HepG2 (cell line): Measurements from ENCODE around the gene IQCC. TPM values are rescaled to one million over a fixed set of nuclear protein-coding genes. Genes with fewer than 3 reads are reported as not detected.

Experiments used
- E2F5 ChIP-seq: sonication (generic); formaldehyde crosslinking; conservative IDR thresholded peaks from 2 replicates; pipeline ENCODE4 v1.4.0; 2020; ENCODE audit warnings: missing genetic modification reagents
- HOMEZ ChIP-seq: IDR thresholded peaks from 2 replicates; pipeline ENCODE4 v1.6.1; 2016; ENCODE audit warnings: low read depth
- KLF16 ChIP-seq, 2 experiments: sonication (generic) in 1 of 2; formaldehyde crosslinking in 1 of 2; IDR thresholded peaks; 2 replicates each; pipeline versions ENCODE4 v1.6.1 to v1.8.0; 2016 to 2023; ENCODE audit warnings: missing genetic modification reagents in 2 of 2, missing compliant biosample characterization in 1 of 2
- PAWR ChIP-seq: sonication (generic); formaldehyde crosslinking; IDR thresholded peaks from 2 replicates; pipeline ENCODE4 v1.4.0; 2020; ENCODE audit warnings: missing genetic modification reagents, mild to moderate bottlenecking, borderline replicate concordance
- ZNF280B ChIP-seq: sonication (generic); formaldehyde crosslinking; IDR thresholded peaks from 2 replicates; pipeline ENCODE4 v1.5.0; 2020; ENCODE audit warnings: missing genetic modification reagents, mild to moderate bottlenecking, borderline replicate concordance
- ZNF343 ChIP-seq: sonication (generic); formaldehyde crosslinking; IDR thresholded peaks from 2 replicates; pipeline ENCODE4 v1.4.0; 2020; ENCODE audit warnings: mild to moderate bottlenecking, missing genetic modification reagents
- ZNF350 ChIP-seq: sonication (generic); formaldehyde crosslinking; IDR thresholded peaks from 2 replicates; pipeline ENCODE4 v1.4.0; 2020; ENCODE audit warnings: mild to moderate bottlenecking, low read depth, missing genetic modification reagents, borderline replicate concordance
- ZNF407 ChIP-seq: sonication (generic); formaldehyde crosslinking; IDR thresholded peaks from one replicate; pipeline ENCODE4 v1.5.1; 2020; ENCODE audit warnings: mild to moderate bottlenecking, missing genetic modification reagents; ENCODE audit errors: not compliant biosample characterization
- ZNF678 ChIP-seq: sonication (generic); formaldehyde crosslinking; IDR thresholded peaks from 2 replicates; pipeline ENCODE4 v1.4.0; 2020; ENCODE audit warnings: mild to moderate bottlenecking, missing genetic modification reagents
- ZNF761 ChIP-seq: sonication (generic); formaldehyde crosslinking; conservative IDR thresholded peaks from 2 replicates; pipeline ENCODE4 v1.4.0; 2020; ENCODE audit warnings: mild to moderate bottlenecking, missing genetic modification reagents
- ZNF788 ChIP-seq: sonication (generic); formaldehyde crosslinking; IDR thresholded peaks from 2 replicates; pipeline ENCODE4 v1.5.0; 2020; ENCODE audit warnings: mild to moderate bottlenecking, missing genetic modification reagents, borderline replicate concordance
- polyA plus RNA-seq, 8 experiments: library from polyadenylated mRNA; depleted of rRNA in 3 of 8; stranded (reverse) in 7 of 8; unstranded in 1 of 8; fragments of >200 nt; fragmentation: Illumina TruSeq in 4 of 8; extraction: Trizol in 4 of 8; gene quantifications; 2 replicates each; pipeline versions ENCODE4 v1.2.1 to v1.2.3, GENCODE V29; 2011 to 2016; ENCODE audit warnings: low read depth in 4 of 8, missing spikeins in 1 of 8, mixed read lengths in 1 of 8; ENCODE audit not compliant: insufficient read depth in 1 of 8
- total RNA-seq, 5 experiments: library from RNA; depleted of rRNA; stranded (reverse); fragments of >200 nt; fragmentation: Illumina TruSeq; extraction: Trizol; gene quantifications; 2 replicates each; pipeline ENCODE4 v1.2.3, GENCODE V29; 2016; ENCODE audit warnings: low read depth in 1 of 5
- TF ChIP-seq, protein P1 (sequence below): sonication (generic); formaldehyde crosslinking; IDR thresholded peaks from 2 replicates; pipeline ENCODE4; 2020; ENCODE audit warnings: missing genetic modification reagents, mild to moderate bottlenecking, borderline replicate concordance

IQCC gene
- total and polyA plus RNA-seq, 2 of the 13 experiments (the other 11 are each of a cell fraction or from before 2014, with no cell fraction given) = 1.7 to 3.0 TPM

GRCh38 chr1:32241001-32241763 lies 35.7 kb downstream of the IQCC start (continued):
- TF ChIP-seq ZNF788 (CRISPR knock-in tag) (no peak), ZNF678 (CRISPR knock-in tag) (no peak), ZNF350 (CRISPR knock-in tag) (no peak), HOMEZ (CRISPR knock-in tag) (no peak), E2F5 (no peak), ZNF407 (CRISPR knock-in tag) (no peak), ZNF343 (CRISPR knock-in tag) (0 out of 2 replicates have a peak, but pooled peaks have one; percentile 44), KLF16 (CRISPR knock-in tag; IDR thresholded peaks at IDR 0.05) (0 out of 4 replicates have a peak, but pooled peaks of 1 of the 2 experiments have one; percentile 40), ZNF280B (CRISPR knock-in tag) (peak; percentile 63; the same call in 1 of the 2 replicates), PAWR (CRISPR knock-in tag) (no peak), ZNF761 (CRISPR knock-in tag) (no peak)
- TF ChIP-seq, protein P1, sequence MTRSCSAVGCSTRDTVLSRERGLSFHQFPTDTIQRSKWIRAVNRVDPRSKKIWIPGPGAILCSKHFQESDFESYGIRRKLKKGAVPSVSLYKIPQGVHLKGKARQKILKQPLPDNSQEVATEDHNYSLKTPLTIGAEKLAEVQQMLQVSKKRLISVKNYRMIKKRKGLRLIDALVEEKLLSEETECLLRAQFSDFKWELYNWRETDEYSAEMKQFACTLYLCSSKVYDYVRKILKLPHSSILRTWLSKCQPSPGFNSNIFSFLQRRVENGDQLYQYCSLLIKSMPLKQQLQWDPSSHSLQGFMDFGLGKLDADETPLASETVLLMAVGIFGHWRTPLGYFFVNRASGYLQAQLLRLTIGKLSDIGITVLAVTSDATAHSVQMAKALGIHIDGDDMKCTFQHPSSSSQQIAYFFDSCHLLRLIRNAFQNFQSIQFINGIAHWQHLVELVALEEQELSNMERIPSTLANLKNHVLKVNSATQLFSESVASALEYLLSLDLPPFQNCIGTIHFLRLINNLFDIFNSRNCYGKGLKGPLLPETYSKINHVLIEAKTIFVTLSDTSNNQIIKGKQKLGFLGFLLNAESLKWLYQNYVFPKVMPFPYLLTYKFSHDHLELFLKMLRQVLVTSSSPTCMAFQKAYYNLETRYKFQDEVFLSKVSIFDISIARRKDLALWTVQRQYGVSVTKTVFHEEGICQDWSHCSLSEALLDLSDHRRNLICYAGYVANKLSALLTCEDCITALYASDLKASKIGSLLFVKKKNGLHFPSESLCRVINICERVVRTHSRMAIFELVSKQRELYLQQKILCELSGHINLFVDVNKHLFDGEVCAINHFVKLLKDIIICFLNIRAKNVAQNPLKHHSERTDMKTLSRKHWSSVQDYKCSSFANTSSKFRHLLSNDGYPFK = no peak
